ELF-1 (cell line): ENCODE measurements around the gene TASOR.
A peak's percentile ranks its signal among the peaks of the same experiment; 100 is the strongest.

Experiments used
- DNase-seq: peaks from one replicate; pipeline ENCODE4 v3.0.0-alpha.2; 2016; ENCODE audit warnings: low read depth, low spot score

Gene TASOR

GRCh38 chr3:56688191-56688590, 5.1 kb upstream of the TASOR start:
- no peak for DNase-seq

GRCh38 chr3:56684029-56684428, 964 bp upstream of the TASOR start:
- no peak for DNase-seq

GRCh38 chr3:56682462-56683121, 473 bp downstream of the TASOR start:
- peak; percentile 84 for DNase-seq

- DNase-seq: no peak
Observed at GRCh38 chr3:56681984-56682461, 1.0 kb downstream of the TASOR start.

GRCh38 chr3:56680054-56680580, 2.9 kb downstream of the TASOR start:
- no peak for DNase-seq

- no peak for DNase-seq
Observed at GRCh38 chr3:56677286-56677685, 5.8 kb downstream of the TASOR start.

GRCh38 chr3:56673781-56674457, 9.1 kb downstream of the TASOR start:
- DNase-seq: no peak

- no peak for DNase-seq
Observed at GRCh38 chr3:56667973-56668579, 15.0 kb downstream of the TASOR start.

GRCh38 chr3:56664823-56665222, 18.2 kb downstream of the TASOR start:
- DNase-seq: no peak

GRCh38 chr3:56655709-56656108, 27.4 kb downstream of the TASOR start:
- no peak for DNase-seq

GRCh38 chr3:56654460-56654859, 28.6 kb downstream of the TASOR start:
- peak; percentile 52 for DNase-seq

GRCh38 chr3:56645407-56645806, 37.7 kb downstream of the TASOR start:
- no peak for DNase-seq

- DNase-seq: no peak
Observed at GRCh38 chr3:56633602-56634535, 49.2 kb downstream of the TASOR start.
